ENCODE measurements around the gene POTEJ. TPM values are rescaled to one million over a fixed set of nuclear protein-coding genes. Genes with fewer than 3 reads are reported as not detected.
"Not testable (repeated sequence)": the region's sequence is repeated elsewhere in the genome, so short reads cannot be mapped to it uniquely, and the experiment has no call there.

Gene POTEJ
- 0.06 TPM in 1 of 2 replicates, not detected in the other for total RNA-seq (2014; rRNA removed; shearing (Covaris generic))

DNA sequence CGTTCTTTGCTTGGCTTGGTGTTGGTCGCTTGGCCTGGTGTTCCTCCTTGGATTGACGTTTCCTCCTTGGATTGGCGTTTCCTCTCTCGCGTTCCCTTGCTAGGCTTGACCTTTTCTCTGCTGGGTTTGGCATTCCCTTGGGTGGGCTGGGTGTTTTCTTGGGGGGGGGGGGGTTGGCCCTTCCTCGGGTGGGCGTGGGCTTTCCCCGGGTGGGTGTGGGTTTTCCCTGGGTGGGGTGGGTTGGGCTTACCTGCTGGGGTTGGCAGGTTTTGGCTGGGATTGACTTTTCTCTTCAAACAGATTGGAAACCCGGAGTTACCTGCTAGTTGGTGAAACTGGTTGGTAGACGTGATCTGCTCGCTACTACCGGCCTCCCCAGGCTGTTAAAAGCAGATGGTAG lies at the start of gene POTEJ:
POTEJ (plus strand) TSS at position 301 of the 400 bp plus-strand sequence; CDS start at position 394, 93 bp downstream.
- not testable (repeated sequence) for H3K9me3 ChIP-seq (replicated peaks); H3K36me3 ChIP-seq; DNase-seq

DNA sequence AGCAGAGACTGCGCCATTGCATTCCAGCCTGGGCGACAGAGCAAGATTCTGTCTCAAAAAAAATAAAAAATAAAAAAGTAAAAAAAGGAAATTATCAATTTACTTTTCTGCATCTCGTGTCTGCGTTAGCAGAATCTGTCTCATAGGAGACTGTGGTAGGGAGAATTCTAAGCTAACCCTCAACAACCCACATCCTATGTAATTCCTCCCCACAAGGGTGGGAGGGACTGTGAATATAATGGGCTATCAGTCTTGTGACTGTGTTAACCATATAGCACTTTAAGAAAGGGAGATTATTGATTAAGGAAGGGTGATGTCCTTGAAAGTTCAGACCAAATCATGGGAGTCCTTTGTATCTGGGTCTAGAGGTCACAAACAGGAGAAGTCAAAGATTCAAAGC lies 45.1 kb upstream of the POTEJ start:
- not testable (repeated sequence) for DNase-seq; H3K27me3 ChIP-seq; H3K4me1 ChIP-seq; H3K9me3 ChIP-seq (replicated peaks); H3K27ac ChIP-seq; H3K36me3 ChIP-seq; H3K4me3 ChIP-seq

More for the DNA sequence above, at the start of gene POTEJ:
- not testable (repeated sequence) for H3K27ac ChIP-seq, H3K4me1 ChIP-seq, H3K4me3 ChIP-seq, H3K27me3 ChIP-seq

DNA sequence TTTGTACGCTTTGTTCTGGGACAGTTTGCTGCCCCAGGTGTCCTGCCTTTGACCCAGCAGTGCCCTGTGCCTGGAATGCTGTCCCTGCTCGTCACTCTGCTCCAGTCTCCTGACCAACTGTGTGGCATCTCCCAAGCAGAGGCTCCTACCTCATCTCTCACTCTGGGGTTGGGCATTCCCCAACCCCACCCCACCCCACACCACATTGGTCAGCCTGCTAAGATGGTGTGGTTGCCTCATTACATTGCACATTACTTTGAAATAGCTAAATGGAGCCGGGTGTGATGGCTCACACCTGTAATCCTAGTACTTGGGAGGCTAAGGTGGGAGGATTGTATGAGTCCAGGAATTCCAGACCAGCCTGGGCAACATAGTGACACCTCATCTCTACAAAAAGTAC lies 39.3 kb upstream of the POTEJ start:
- H3K36me3 ChIP-seq; H3K27ac ChIP-seq; H3K4me1 ChIP-seq; DNase-seq; H3K27me3 ChIP-seq; H3K4me3 ChIP-seq; H3K9me3 ChIP-seq (replicated peaks): not testable (repeated sequence)

DNA sequence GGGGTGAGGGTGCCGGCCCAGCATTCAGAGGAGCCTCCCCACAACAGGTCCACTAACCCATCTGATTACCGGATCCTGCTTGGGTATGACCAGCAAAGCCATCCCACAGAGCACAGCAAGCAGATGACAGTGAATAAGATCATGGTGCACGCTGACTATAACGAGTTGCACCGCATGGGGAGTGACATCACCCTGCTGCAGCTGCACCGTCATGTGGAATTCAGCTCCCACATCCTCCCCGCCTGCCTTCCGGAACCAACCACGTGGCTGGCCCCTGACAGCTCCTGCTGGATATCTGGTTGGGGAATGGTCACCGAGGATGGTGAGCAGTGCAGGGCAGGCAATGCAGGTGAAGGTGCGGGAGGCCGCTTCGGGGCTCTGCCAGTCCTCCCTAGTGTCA lies 37.0 kb upstream of the POTEJ start:
- not testable (repeated sequence) for H3K9me3 ChIP-seq (replicated peaks); H3K27ac ChIP-seq; DNase-seq; H3K4me3 ChIP-seq; H3K27me3 ChIP-seq; H3K36me3 ChIP-seq; H3K4me1 ChIP-seq

DNA sequence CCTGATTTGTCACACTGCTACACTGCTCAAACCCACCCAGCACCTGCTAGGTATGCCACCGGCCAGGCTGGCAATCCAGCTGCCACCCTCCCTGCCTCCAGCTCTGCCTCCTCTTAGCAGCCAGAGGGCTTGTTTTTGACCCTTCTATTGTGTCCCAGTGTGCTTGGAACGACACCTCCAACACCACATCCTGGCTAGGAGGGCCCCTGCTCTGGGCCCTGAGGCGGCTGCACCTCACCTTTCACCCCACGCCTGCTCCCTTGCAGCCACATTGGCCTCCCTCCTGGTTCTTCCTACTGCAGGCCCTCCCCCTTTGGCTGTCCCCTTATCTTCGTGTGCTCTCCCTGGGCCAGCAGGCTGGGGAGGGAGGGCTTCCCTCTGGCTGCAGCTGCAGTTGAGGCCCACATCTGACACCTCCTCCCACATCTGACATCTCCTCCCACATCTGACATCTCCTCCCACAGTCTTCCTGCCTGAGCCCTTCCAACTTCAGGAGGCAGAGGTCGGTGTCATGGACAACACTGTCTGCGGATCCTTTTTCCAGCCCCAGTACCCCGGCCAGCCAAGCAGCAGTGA lies 34.9 kb upstream of the POTEJ start:
- not testable (repeated sequence) for H3K27ac ChIP-seq; DNase-seq; H3K4me1 ChIP-seq; H3K4me3 ChIP-seq; H3K27me3 ChIP-seq; H3K9me3 ChIP-seq (replicated peaks); H3K36me3 ChIP-seq

DNA sequence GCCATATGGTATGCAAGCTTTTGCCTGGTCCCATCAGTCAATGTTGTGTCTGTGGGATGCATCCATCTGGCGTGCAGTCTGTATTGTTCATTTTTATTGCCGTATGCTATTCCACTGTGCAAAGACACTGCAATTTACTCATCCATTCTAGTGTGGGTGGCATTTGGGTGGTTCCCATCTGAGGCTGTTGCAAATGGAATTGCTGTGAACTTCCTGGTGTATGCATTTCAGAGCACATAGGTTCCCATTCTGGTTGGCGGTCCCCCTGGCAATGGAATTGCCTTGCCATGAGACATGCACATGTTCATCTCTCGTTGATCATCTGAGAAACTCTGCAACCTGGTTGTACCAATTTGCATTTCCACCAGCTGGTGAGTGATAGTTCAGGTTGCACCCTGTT lies 33.7 kb upstream of the POTEJ start:
- H3K27me3 ChIP-seq; H3K4me1 ChIP-seq; H3K36me3 ChIP-seq; DNase-seq; H3K27ac ChIP-seq; H3K4me3 ChIP-seq; H3K9me3 ChIP-seq (replicated peaks): not testable (repeated sequence)

DNA sequence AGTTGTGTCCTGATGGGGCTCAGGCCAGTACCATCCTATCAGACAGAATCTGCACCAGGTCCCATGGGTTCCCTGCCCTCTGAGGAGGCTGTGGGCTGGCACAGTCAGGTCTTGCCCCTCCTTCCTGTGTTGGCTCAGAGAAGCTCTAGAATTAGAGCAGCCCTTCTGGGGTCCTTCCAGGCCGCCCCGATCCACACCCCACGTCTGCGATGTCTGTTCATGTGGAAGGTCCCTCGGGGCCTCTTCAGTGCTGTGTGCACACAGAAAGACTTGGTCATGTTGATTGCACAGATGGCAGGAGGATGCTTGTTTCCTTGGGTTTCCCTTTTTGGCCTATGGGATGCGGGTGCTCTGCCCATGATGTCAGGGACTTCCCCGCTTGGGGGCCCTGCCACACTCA lies 32.1 kb upstream of the POTEJ start:
- H3K9me3 ChIP-seq (replicated peaks); H3K4me1 ChIP-seq; H3K27ac ChIP-seq; H3K36me3 ChIP-seq; H3K4me3 ChIP-seq; DNase-seq; H3K27me3 ChIP-seq: not testable (repeated sequence)

DNA sequence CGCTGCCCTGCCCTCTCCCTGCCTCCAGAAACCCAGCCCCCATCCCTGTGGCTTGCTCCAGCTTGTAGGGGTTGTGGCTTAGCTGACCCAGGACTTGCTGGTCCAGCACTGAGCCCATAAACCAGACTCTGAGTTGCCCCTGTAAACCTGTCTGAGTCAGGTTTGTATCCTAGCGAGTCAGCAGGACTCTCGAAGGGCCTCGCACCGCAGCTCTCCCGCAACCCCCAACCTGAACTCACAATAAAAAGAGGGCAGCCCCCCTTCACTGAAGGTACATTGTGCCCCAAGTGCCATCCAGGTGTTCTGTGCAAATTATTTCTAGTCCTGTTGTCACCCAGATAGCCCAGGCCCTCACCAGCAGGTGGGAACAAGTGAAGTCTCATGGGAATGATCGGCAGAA lies 29.7 kb upstream of the POTEJ start:
- H3K9me3 ChIP-seq (replicated peaks); H3K27me3 ChIP-seq; DNase-seq; H3K36me3 ChIP-seq; H3K4me1 ChIP-seq; H3K4me3 ChIP-seq; H3K27ac ChIP-seq: not testable (repeated sequence)

DNA sequence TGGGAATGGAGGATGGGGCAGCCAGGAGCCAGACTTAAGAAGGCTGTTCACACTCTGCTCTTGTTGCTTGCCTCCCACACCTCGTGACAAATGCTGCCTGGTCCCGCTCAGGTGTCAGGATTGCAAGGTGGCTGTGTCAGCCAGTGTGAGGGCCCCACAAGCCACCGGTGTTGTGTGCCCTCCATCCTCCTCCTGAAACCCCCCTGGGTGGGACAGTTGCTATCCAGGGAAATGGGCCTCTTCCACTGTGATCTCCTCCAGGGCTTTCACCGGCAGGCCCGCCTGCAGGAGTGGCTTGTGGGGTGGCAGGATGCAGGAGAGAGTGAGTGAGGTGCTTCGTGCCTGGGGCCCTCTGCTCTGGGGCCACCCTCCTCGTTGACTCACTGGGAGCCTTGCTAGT lies 28.3 kb upstream of the POTEJ start:
- not testable (repeated sequence) for DNase-seq; H3K27me3 ChIP-seq; H3K4me3 ChIP-seq; H3K4me1 ChIP-seq; H3K9me3 ChIP-seq (replicated peaks); H3K36me3 ChIP-seq; H3K27ac ChIP-seq

DNA sequence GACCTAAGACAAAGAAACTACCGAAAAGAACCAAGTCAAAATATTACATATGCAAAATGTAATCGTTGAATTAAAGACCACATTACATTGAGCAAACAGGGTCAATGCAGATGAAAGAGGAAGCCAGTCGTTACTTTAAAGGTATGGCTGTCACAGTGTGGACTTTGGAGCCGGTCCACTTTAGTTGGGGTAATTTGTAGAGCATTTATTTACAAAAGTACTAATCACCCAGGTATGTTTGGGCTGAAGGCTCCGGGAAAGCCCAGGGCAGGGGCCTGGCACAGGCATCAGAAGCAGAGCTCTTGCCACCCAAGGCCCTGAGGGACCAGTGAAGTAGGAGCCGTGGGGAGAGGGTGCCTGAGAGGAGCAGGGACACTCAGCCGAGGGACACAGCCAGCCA lies 27.7 kb upstream of the POTEJ start:
- H3K4me3 ChIP-seq; H3K27ac ChIP-seq; H3K27me3 ChIP-seq; H3K9me3 ChIP-seq (replicated peaks); DNase-seq; H3K4me1 ChIP-seq; H3K36me3 ChIP-seq: not testable (repeated sequence)

DNA sequence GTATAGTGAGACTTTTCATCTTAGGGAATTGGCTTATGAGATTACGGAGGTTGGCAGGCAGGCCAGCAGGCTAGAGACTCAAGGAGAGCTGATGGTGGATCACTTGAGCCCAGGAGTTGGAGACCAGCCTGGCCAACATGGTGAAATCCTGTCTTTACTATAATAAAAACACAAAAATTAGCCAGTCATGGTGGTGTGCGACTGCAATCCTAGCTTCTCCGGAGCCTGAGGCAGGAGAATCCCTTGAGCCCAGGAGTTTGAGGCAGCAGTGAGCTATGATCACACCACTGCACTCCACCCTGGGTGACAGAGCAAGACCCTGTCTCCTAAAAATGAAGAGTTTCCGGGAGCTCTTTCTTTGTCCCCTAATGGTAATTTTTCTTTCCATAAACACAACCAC lies 26.5 kb upstream of the POTEJ start:
- H3K4me1 ChIP-seq; H3K9me3 ChIP-seq (replicated peaks); H3K27ac ChIP-seq; H3K36me3 ChIP-seq; H3K4me3 ChIP-seq; DNase-seq; H3K27me3 ChIP-seq: not testable (repeated sequence)

DNA sequence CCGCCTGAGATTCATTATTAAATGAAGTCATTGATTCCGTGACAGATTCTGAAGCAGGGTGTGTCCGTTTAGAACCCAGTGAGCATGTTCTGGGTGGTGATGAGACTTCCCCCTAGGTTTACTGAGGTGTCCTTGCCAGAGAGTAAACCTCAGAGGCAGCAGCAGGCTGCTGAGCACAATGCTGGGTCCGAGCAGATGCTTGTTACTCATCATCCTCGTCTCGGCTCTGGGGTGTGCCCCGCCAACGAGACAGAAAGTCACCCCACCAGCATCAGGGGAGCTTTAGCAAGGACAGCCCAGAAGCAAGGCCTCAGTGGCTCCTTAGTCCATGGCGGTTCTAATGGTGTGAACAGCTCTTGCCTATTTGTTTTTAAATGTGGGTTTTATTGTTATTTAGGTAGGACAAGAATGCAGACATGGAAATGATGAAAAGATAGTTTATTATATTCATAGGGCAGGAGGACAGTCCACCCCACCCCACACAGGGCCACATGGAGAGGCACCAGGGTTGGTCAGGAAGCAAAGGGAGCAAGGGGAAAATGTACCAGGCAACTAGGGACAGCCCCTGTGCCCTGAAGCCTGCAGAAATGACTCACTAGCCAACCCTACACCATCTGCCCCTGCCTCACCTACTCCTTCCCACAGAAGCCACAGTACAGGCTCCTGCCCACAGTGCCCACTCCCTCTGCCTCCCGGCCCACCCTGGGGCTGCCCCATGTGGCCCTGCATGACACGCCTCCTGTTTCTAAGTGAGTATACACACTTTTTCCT lies 22.4 kb upstream of the POTEJ start:
- not testable (repeated sequence) for DNase-seq; H3K9me3 ChIP-seq (replicated peaks); H3K4me1 ChIP-seq; H3K36me3 ChIP-seq; H3K27me3 ChIP-seq; H3K27ac ChIP-seq; H3K4me3 ChIP-seq

DNA sequence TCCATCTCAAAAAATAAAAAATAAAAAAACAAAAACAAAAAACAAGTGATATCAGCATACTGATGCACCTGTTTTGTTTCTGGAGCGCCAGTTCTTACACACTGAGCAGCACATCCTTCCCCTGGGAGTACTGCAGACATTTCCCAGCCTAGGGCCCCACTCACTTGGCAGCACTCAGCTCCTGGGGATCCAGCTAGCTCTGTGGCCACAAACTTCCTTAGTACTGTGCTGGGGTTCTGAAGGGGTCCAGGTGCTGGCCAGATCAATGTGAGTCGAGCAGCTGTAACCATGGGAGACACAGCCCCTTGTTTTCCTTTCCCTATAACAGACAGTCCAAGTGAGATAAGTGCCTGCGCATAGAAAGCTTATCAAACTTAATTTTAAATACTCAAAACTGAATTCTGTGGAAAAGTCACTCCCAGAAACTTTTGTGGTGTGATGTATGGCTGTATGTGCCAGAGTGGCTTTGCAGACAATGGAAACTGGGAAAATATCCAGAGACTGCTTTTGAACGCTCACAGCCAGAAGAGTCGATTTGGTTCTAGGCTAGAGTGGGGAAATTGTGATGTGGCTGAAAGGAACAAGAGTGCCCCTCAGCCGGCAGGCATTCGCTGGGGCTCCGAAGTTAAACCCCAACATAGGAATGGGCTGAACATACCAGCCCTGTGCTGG lies 20.9 kb upstream of the POTEJ start:
- not testable (repeated sequence) for H3K27ac ChIP-seq

DNA sequence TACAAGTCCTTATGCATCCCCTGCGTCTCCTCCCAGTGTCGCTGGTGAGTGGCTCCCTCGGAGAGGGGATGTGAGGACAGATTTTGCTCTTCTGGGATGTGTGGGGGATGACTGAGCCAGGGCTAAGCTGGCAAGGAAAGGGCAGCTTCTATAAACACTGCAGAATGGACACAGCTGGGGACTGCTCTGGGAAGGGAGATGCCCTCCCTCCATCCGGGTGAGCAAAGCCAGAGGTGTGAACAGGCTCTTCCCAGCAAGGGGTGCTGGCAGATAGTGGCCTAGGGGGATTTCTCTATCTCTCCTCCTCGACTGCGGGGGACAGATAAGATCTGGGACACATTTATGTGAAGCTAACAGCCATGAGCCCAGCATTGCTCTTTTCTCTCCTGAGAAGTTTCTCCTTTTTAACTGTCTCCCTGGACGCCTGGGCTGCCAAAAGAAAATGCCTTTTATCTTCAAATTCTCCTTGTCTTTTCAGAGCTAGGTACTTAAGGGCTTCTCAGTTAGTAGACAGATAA lies 20.3 kb upstream of the POTEJ start:
- not testable (repeated sequence) for H3K4me3 ChIP-seq; H3K27me3 ChIP-seq; H3K27ac ChIP-seq; H3K9me3 ChIP-seq (replicated peaks); H3K4me1 ChIP-seq; DNase-seq; H3K36me3 ChIP-seq

More for the DNA sequence above, 20.9 kb upstream of the POTEJ start:
- DNase-seq; H3K36me3 ChIP-seq; H3K4me1 ChIP-seq; H3K27me3 ChIP-seq; H3K9me3 ChIP-seq (replicated peaks); H3K4me3 ChIP-seq: not testable (repeated sequence)

DNA sequence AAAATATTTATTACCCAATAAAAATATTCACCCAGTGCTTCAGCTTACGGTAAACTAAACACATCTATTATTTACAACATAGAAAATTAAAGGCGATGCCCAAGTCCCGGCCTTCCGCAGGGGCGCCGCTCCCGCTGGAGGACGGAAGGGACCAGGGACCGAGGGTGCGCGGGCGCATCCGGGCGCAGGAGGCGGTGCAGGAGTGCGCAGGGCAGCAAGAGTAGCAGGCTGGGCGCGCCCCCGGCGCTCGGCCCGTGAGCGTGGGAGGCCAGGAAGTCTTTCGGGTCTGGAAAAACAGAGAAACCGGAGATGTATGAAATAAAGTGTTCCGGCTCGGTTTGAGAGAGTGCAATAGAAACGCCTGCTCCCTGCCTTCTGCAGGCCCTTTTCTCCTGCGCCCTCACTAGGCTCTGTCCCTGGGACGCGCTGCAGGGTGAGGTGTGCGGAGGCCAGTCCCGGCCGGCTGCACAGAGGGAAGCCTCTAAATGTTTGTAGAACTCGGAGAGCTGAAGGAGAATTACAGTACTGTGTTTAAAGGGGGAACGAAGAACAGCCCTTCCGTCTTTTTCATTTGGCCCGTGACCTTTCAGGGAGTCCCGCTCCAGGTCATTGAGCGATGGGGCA lies 18.3 kb upstream of the POTEJ start:
- not testable (repeated sequence) for H3K4me1 ChIP-seq; H3K9me3 ChIP-seq (replicated peaks); H3K36me3 ChIP-seq; H3K27ac ChIP-seq; H3K27me3 ChIP-seq; H3K4me3 ChIP-seq; DNase-seq
